ENCODE measurements around the gene CRISPLD2. TPM values are rescaled to one million over a fixed set of nuclear protein-coding genes. Genes with fewer than 3 reads are reported as not detected.
A peak's percentile ranks its signal among the peaks of the same experiment; 100 is the strongest.
"Not testable (repeated sequence)": the region's sequence is repeated elsewhere in the genome, so short reads cannot be mapped to it uniquely, and the experiment has no call there.

The CRISPLD2 gene
- total RNA-seq, 2 donors from 2014 or later = 1.9 to 4.2 TPM

- ATAC-seq = no peak
- Mint-ChIP-seq H3K4me1 (no peaks in the 10 kb centered on the region), H3K36me3 (ENCODE audit: low read depth) (peaks cover 6% of the 10 kb centered on the region), H3K27me3 (peaks cover 20% of the 10 kb centered on the region), H3K27ac (no peak overlapping the region), H3K4me3 (no peak overlapping the region)
- no peak for DNase-seq
- H3K9me3 ChIP-seq (ENCODE audit: control insufficient read depth, low read length, poor library complexity, severe bottlenecking) = no peaks in the 10 kb centered on the region
Measured at GRCh38 chr16:84830765-84831384, 11.1 kb downstream of the CRISPLD2 start.

- not testable (repeated sequence) for H3K4me1 Mint-ChIP-seq; H3K27ac Mint-ChIP-seq; ATAC-seq; H3K4me3 Mint-ChIP-seq; DNase-seq; H3K36me3 Mint-ChIP-seq (ENCODE audit: low read depth); H3K9me3 ChIP-seq (ENCODE audit: control insufficient read depth, low read length, poor library complexity, severe bottlenecking)
- peaks cover 23% of the 10 kb centered on the region for H3K27me3 Mint-ChIP-seq
Measured at GRCh38 chr16:84831728-84832127, 11.9 kb downstream of the CRISPLD2 start.

GRCh38 chr16:84832488-84833143 is 12.8 kb downstream of the CRISPLD2 start:
- no peak overlapping the region for H3K27ac Mint-ChIP-seq

GRCh38 chr16:84833144-84833500 is 13.3 kb downstream of the CRISPLD2 start:
- no peaks in the 10 kb centered on the region for H3K9me3 ChIP-seq (ENCODE audit: control insufficient read depth, low read length, poor library complexity, severe bottlenecking)
- Mint-ChIP-seq H3K27me3 (peaks cover 19% of the 10 kb centered on the region), H3K4me3 (no peak overlapping the region), H3K36me3 (ENCODE audit: low read depth) (peaks cover 4% of the 10 kb centered on the region), H3K27ac (no peak overlapping the region), H3K4me1 (no peaks in the 10 kb centered on the region)
- DNase-seq (no peak), ATAC-seq (no peak)

More at GRCh38 chr16:84832488-84833143, 12.8 kb downstream of the CRISPLD2 start:
- Mint-ChIP-seq H3K36me3 (ENCODE audit: low read depth) (peaks cover 6% of the 10 kb centered on the region), H3K27me3 (peaks cover 20% of the 10 kb centered on the region), H3K4me3 (no peak overlapping the region), H3K4me1 (no peaks in the 10 kb centered on the region)
- H3K9me3 ChIP-seq (ENCODE audit: control insufficient read depth, low read length, poor library complexity, severe bottlenecking) = no peaks in the 10 kb centered on the region
- no peak for DNase-seq
- ATAC-seq = no peak

- ATAC-seq (no peak), DNase-seq (no peak)
- no peaks in the 10 kb centered on the region for H3K9me3 ChIP-seq (ENCODE audit: control insufficient read depth, low read length, poor library complexity, severe bottlenecking)
- no peak overlapping the region for H3K27ac Mint-ChIP-seq
- peaks cover 4% of the 10 kb centered on the region for H3K36me3 Mint-ChIP-seq (ENCODE audit: low read depth)
- peaks cover 18% of the 10 kb centered on the region for H3K27me3 Mint-ChIP-seq
- H3K4me1 Mint-ChIP-seq = no peaks in the 10 kb centered on the region
- H3K4me3 Mint-ChIP-seq = no peak overlapping the region
Measured at GRCh38 chr16:84833542-84834402, 14.0 kb downstream of the CRISPLD2 start.

- Mint-ChIP-seq H3K27me3 (peaks cover 18% of the 10 kb centered on the region), H3K27ac (no peak overlapping the region), H3K36me3 (ENCODE audit: low read depth) (peaks cover 4% of the 10 kb centered on the region), H3K4me3 (no peak overlapping the region), H3K4me1 (no peaks in the 10 kb centered on the region)
- no peak for ATAC-seq
- H3K9me3 ChIP-seq (ENCODE audit: control insufficient read depth, low read length, poor library complexity, severe bottlenecking) = no peaks in the 10 kb centered on the region
- no peak for DNase-seq
Measured at GRCh38 chr16:84834403-84834772, 14.6 kb downstream of the CRISPLD2 start.

GRCh38 chr16:84836234-84836647 is 16.5 kb downstream of the CRISPLD2 start:
- H3K4me1 Mint-ChIP-seq = peaks cover 6% of the 10 kb centered on the region
- no peak overlapping the region for H3K4me3 Mint-ChIP-seq
- ATAC-seq (no peak), DNase-seq (no peak)
- H3K27me3 Mint-ChIP-seq = peaks cover 33% of the 10 kb centered on the region
- no peaks in the 10 kb centered on the region for H3K9me3 ChIP-seq (ENCODE audit: control insufficient read depth, low read length, poor library complexity, severe bottlenecking)
- peaks cover 7% of the 10 kb centered on the region for H3K36me3 Mint-ChIP-seq (ENCODE audit: low read depth)
- no peak overlapping the region for H3K27ac Mint-ChIP-seq

GRCh38 chr16:84836967-84837366 is 17.2 kb downstream of the CRISPLD2 start:
- H3K9me3 ChIP-seq (ENCODE audit: control insufficient read depth, low read length, poor library complexity, severe bottlenecking) = no peaks in the 10 kb centered on the region
- Mint-ChIP-seq H3K4me3 (no peak overlapping the region), H3K27me3 (peaks cover 41% of the 10 kb centered on the region), H3K27ac (no peak overlapping the region), H3K36me3 (ENCODE audit: low read depth) (peaks cover 9% of the 10 kb centered on the region), H3K4me1 (peaks cover 9% of the 10 kb centered on the region)
- DNase-seq (no peak), ATAC-seq (no peak)

- H3K36me3 Mint-ChIP-seq (ENCODE audit: low read depth) = peaks cover 5% of the 10 kb centered on the region
- H3K4me1 Mint-ChIP-seq = peaks cover 9% of the 10 kb centered on the region
- peaks cover 46% of the 10 kb centered on the region for H3K27me3 Mint-ChIP-seq
- ATAC-seq (no peak), DNase-seq (no peak)
- H3K4me3 Mint-ChIP-seq = no peak overlapping the region
- H3K27ac Mint-ChIP-seq = no peak overlapping the region
- H3K9me3 ChIP-seq (ENCODE audit: control insufficient read depth, low read length, poor library complexity, severe bottlenecking) = no peaks in the 10 kb centered on the region
Measured at GRCh38 chr16:84838383-84838948, 18.7 kb downstream of the CRISPLD2 start.

GRCh38 chr16:84839054-84839453 is 19.3 kb downstream of the CRISPLD2 start:
- Mint-ChIP-seq H3K27ac (no peak overlapping the region), H3K27me3 (peaks cover 46% of the 10 kb centered on the region), H3K36me3 (ENCODE audit: low read depth) (peaks cover 5% of the 10 kb centered on the region), H3K4me3 (no peak overlapping the region), H3K4me1 (peaks cover 9% of the 10 kb centered on the region)
- no peaks in the 10 kb centered on the region for H3K9me3 ChIP-seq (ENCODE audit: control insufficient read depth, low read length, poor library complexity, severe bottlenecking)
- DNase-seq (no peak), ATAC-seq (no peak)

GRCh38 chr16:84839956-84840355 is 20.2 kb downstream of the CRISPLD2 start:
- no peak for ATAC-seq
- Mint-ChIP-seq H3K27ac (no peak overlapping the region), H3K27me3 (peaks cover 47% of the 10 kb centered on the region), H3K4me1 (peaks cover 12% of the 10 kb centered on the region), H3K4me3 (no peak overlapping the region), H3K36me3 (ENCODE audit: low read depth) (peaks cover 5% of the 10 kb centered on the region)
- no peak for DNase-seq
- H3K9me3 ChIP-seq (ENCODE audit: control insufficient read depth, low read length, poor library complexity, severe bottlenecking) = no peaks in the 10 kb centered on the region

GRCh38 chr16:84840687-84841627 is 21.2 kb downstream of the CRISPLD2 start:
- Mint-ChIP-seq H3K27me3 (peaks cover 42% of the 10 kb centered on the region), H3K27ac (peak overlapping the region; percentile 37), H3K36me3 (ENCODE audit: low read depth) (peaks cover 5% of the 10 kb centered on the region), H3K4me1 (peaks cover 12% of the 10 kb centered on the region), H3K4me3 (peak overlapping the region; percentile 6)
- H3K9me3 ChIP-seq (ENCODE audit: control insufficient read depth, low read length, poor library complexity, severe bottlenecking) = no peaks in the 10 kb centered on the region
- DNase-seq = no peak
- ATAC-seq = no peak

All from T-helper 17 cell (primary cell).